Suprapubic skin (tissue), 4 donors: ENCODE results near the gene ELL3.

Experiments used
- CTCF ChIP-seq, 2 donors: fragments of 200-600 bp in 1 of 2; fragments of 450-650 bp in 1 of 2; sonication (generic) in 1 of 2; IDR thresholded peaks; one replicate each; pipeline ENCODE4 v1.5.1; 2016 to 2019; ENCODE audit warnings: antibody characterized with exemption in 2 of 2, mild to moderate bottlenecking in 1 of 2, moderate library complexity in 1 of 2
- EP300 ChIP-seq: sonication (generic); formaldehyde crosslinking; IDR thresholded peaks from one replicate; pipeline ENCODE4 v1.6.1; 2017; ENCODE audit warnings: antibody characterized with exemption
- POLR2A ChIP-seq, 2 donors: fragments of 450-650 bp; IDR thresholded peaks; one replicate each; pipeline ENCODE4 v1.6.1; 2017; ENCODE audit warnings: antibody characterized with exemption in 2 of 2, mild to moderate bottlenecking in 2 of 2, moderate library complexity in 2 of 2
- POLR2AphosphoS5 ChIP-seq, 3 donors: sonication (generic); formaldehyde crosslinking; IDR thresholded peaks; one replicate each; pipeline ENCODE4 v1.6.1; 2017; ENCODE audit warnings: antibody characterized with exemption in 3 of 3

- TF ChIP-seq POLR2A (IDR thresholded peaks at IDR 0.05) (no peak), CTCF (IDR thresholded peaks at IDR 0.05) (no peak), POLR2AphosphoS5 (IDR thresholded peaks at IDR 0.05) (no peak), EP300 (no peak)
Observed at GRCh38 chr15:43799209-43799944, 22.6 kb upstream of the ELL3 start.
